DMS79 (cell line): ENCODE results near the gene PXDN.

Source experiments
- DNase-seq: peaks from one replicate; lab custom pipeline; 2025; lab: John Stamatoyannopoulos, UW

Gene PXDN

GRCh38 chr2:1663621-1664020, 80.7 kb downstream of the PXDN start:
- DNase-seq: no peak

GRCh38 chr2:1662606-1663180, 81.6 kb downstream of the PXDN start:
- DNase-seq: no peak

- DNase-seq: no peak
Observed at GRCh38 chr2:1661891-1662605, 82.3 kb downstream of the PXDN start.

- DNase-seq: no peak
Observed at GRCh38 chr2:1660656-1661640, 83.4 kb downstream of the PXDN start.

GRCh38 chr2:1659951-1660565, 84.3 kb downstream of the PXDN start:
- DNase-seq: no peak

GRCh38 chr2:1658394-1659151, 85.7 kb downstream of the PXDN start:
- no peak for DNase-seq

GRCh38 chr2:1656961-1657841, 87.1 kb downstream of the PXDN start:
- DNase-seq: no peak

GRCh38 chr2:1656326-1656960, 87.9 kb downstream of the PXDN start:
- DNase-seq: no peak

GRCh38 chr2:1655461-1655860, 88.9 kb downstream of the PXDN start:
- DNase-seq: no peak

- no peak for DNase-seq
Observed at GRCh38 chr2:1654696-1655374, 89.5 kb downstream of the PXDN start.

- no peak for DNase-seq
Observed at GRCh38 chr2:1653956-1654695, 90.2 kb downstream of the PXDN start.

GRCh38 chr2:1652034-1652790, 92.1 kb downstream of the PXDN start:
- no peak for DNase-seq

GRCh38 chr2:1651121-1652033, 92.9 kb downstream of the PXDN start:
- no peak for DNase-seq

GRCh38 chr2:1650085-1650872, 94.0 kb downstream of the PXDN start:
- DNase-seq: no peak

- no peak for DNase-seq
Observed at GRCh38 chr2:1649103-1650084, 94.9 kb downstream of the PXDN start.
